IMR-90 (cell line): Measurements from ENCODE around the gene PLXNA4. TPM values are rescaled to one million over a fixed set of nuclear protein-coding genes. Genes with fewer than 3 reads are reported as not detected.

Experiments
- ATAC-seq: fragments of 200-7000 bp; cut with Tn5 transposase; 2 replicates; pipeline ENCODE4 v1.9.1; 2020; ENCODE audit warnings: low read depth, mild to moderate bottlenecking, moderate library complexity
- BruUV-seq: library from RNA; stranded (reverse); fragments of 400-500 nt; replicated peaks from 2 replicates; lab custom pipeline; 2021; lab: Mats Ljungman, UMichigan
- CTCF ChIA-PET: fragments of 300-600 bp; formaldehyde crosslinking; extraction: SDS; loops from one replicate; lab custom pipeline; 2021; ENCODE audit warnings: antibody characterized with exemption; lab: Yijun Ruan, JAX
- POLR2A ChIA-PET: fragments of 300-600 bp; sonication (Branson Sonifier 250); formaldehyde crosslinking; loops from one replicate; lab custom pipeline; 2022; ENCODE audit warnings: antibody characterized with exemption; ENCODE audit not compliant: unreplicated experiment; lab: Charles Lee
- DNase-seq: peaks from one replicate; pipeline ENCODE4 v3.0.0; 2013
- H2AFZ ChIP-seq: replicated peaks from 2 replicates; pipeline ENCODE3; 2013; ENCODE audit warnings: low read length, mild to moderate bottlenecking; ENCODE audit not compliant: poor library complexity
- H2AK5ac ChIP-seq: 2 replicates; pipeline ENCODE4 v1.6.1; 2013; ENCODE audit warnings: low read depth, low read length, inconsistent platforms
- H2AK9ac ChIP-seq: replicated peaks from 2 replicates; pipeline ENCODE3; 2013; ENCODE audit warnings: mild to moderate bottlenecking, low read depth, low read length, moderate library complexity; ENCODE audit not compliant: poor library complexity
- H2BK120ac ChIP-seq: 2 replicates; pipeline ENCODE4 v1.6.1; 2013; ENCODE audit warnings: low read depth, low read length, inconsistent platforms
- H2BK15ac ChIP-seq: 3 replicates; pipeline ENCODE4 v1.6.1; 2013; ENCODE audit warnings: low read depth, low read length, inconsistent platforms
- H2BK20ac ChIP-seq: 2 replicates; pipeline ENCODE4 v1.6.1; 2013; ENCODE audit warnings: low read depth, mild to moderate bottlenecking, inconsistent platforms, low read length, moderate library complexity
- H2BK5ac ChIP-seq: 2 replicates; pipeline ENCODE4 v1.6.1; 2013; ENCODE audit warnings: mild to moderate bottlenecking, low read depth, low read length, inconsistent platforms; ENCODE audit not compliant: poor library complexity, severe bottlenecking
- H3K14ac ChIP-seq: replicated peaks from 2 replicates; pipeline ENCODE4 v1.6.1; 2013; ENCODE audit warnings: low read depth, low read length, inconsistent platforms
- H3K18ac ChIP-seq: 2 replicates; pipeline ENCODE4 v1.6.1; 2013; ENCODE audit warnings: low read depth, low read length, control low read depth
- H3K23ac ChIP-seq: 2 replicates; pipeline ENCODE4 v1.6.1; 2013; ENCODE audit warnings: low read depth, low read length, inconsistent platforms
- H3K27ac ChIP-seq: 2 replicates; pipeline ENCODE4 v1.5.1; 2013; ENCODE audit warnings: mild to moderate bottlenecking, control low read depth, low read length; ENCODE audit not compliant: insufficient read depth
- H3K27me3 ChIP-seq: 2 replicates; pipeline ENCODE4 v1.6.1; 2013; ENCODE audit warnings: low read length; ENCODE audit not compliant: control insufficient read depth, insufficient read depth
- H3K36me3 ChIP-seq: 2 replicates; pipeline ENCODE4 v1.6.1; 2013; ENCODE audit warnings: low read length, mixed read lengths; ENCODE audit not compliant: control insufficient read depth, insufficient read depth
- H3K4ac ChIP-seq: 2 replicates; pipeline ENCODE4 v1.6.1; 2013; ENCODE audit warnings: low read depth, low read length, inconsistent platforms
- H3K4me1 ChIP-seq: 2 replicates; pipeline ENCODE4 v1.6.1; 2013; ENCODE audit warnings: low read length, mixed read lengths; ENCODE audit not compliant: control insufficient read depth, insufficient read depth
- H3K4me2 ChIP-seq: 2 replicates; pipeline ENCODE4 v1.6.1; 2013; ENCODE audit warnings: low read depth, mild to moderate bottlenecking, control low read depth, low read length, moderate library complexity
- H3K4me3 ChIP-seq: 2 replicates; pipeline ENCODE4 v1.5.1; 2013; ENCODE audit warnings: low read depth, mild to moderate bottlenecking, control low read depth, low read length, moderate library complexity; ENCODE audit not compliant: insufficient read depth
- H3K56ac ChIP-seq: 2 replicates; pipeline ENCODE4 v1.6.1; 2013; ENCODE audit warnings: low read length, inconsistent platforms; ENCODE audit not compliant: insufficient read depth; ENCODE audit errors: extremely low read depth
- H3K79me1 ChIP-seq, 2 experiments: 2 replicates each; pipeline ENCODE4 v1.6.1; 2013; ENCODE audit warnings: low read length in 2 of 2, inconsistent platforms in 1 of 2, low read depth in 1 of 2
- H3K9ac ChIP-seq: 2 replicates; pipeline ENCODE4 v1.6.1; 2013; ENCODE audit warnings: low read depth, low read length, control low read depth
- H3K9me1 ChIP-seq: 2 replicates; pipeline ENCODE4 v1.6.1; 2013; ENCODE audit warnings: low read length, inconsistent platforms; ENCODE audit not compliant: insufficient read depth
- H3K9me3 ChIP-seq: 2 replicates; pipeline ENCODE4 v1.6.1; 2013; ENCODE audit warnings: low read length; ENCODE audit not compliant: control insufficient read depth, insufficient read depth
- H4K20me1 ChIP-seq: 2 replicates; pipeline ENCODE4 v1.6.1; 2013; ENCODE audit warnings: low read length, inconsistent platforms; ENCODE audit not compliant: insufficient read depth
- H4K5ac ChIP-seq: 2 replicates; pipeline ENCODE4 v1.6.1; 2013; ENCODE audit warnings: mild to moderate bottlenecking, low read depth, low read length, control low read depth
- H4K8ac ChIP-seq, 2 experiments: 2 replicates each; pipeline ENCODE4 v1.6.1; 2013; ENCODE audit warnings: low read depth in 2 of 2, low read length in 2 of 2, control low read depth in 1 of 2, inconsistent platforms in 1 of 2
- H4K91ac ChIP-seq: 2 replicates; pipeline ENCODE4 v1.6.1; 2013; ENCODE audit warnings: low read depth, low read length, inconsistent platforms; ENCODE audit not compliant: insufficient read depth
- MXI1 ChIP-seq: IDR thresholded peaks from 2 replicates; pipeline ENCODE4 v1.6.1; 2012; ENCODE audit warnings: low read depth, mild to moderate bottlenecking, low read length, moderate library complexity, borderline replicate concordance
- RAD21 ChIP-seq: IDR thresholded peaks from 2 replicates; pipeline ENCODE4 v1.6.1; 2012; ENCODE audit warnings: low read length, improper control_type of control experiment
- WGBS, 2 experiments: methylation state at CpG; one replicate each; pipeline versions ENCODE4 v1.1.5 to v1.1.7; 2013; ENCODE audit warnings: missing lambda C conversion rate in 2 of 2; ENCODE audit not compliant: insufficient read length in 1 of 2; ENCODE audit errors: extremely low coverage in 2 of 2; 5-methylcytosine and 5-hydroxymethylcytosine counted together
- dilution Hi-C: fragments of 300-500 bp; cut with HindIII; formaldehyde crosslinking; loops from one replicate; pipeline ENCODE4 v1.14.3; 2018; ENCODE audit warnings: low sequenced_read_pairs; ENCODE audit not compliant: unreplicated experiment
- in situ Hi-C: fragments of 300-500 bp; cut with MboI; formaldehyde crosslinking; loops from 3 replicates; pipeline ENCODE4 v1.14.3; 2019; ENCODE audit warnings: low sequenced_read_pairs, inconsistent platforms, mixed read lengths
- intact Hi-C: fragments of 100-400 bp; cut with micrococcal nuclease; formaldehyde crosslinking; loops from 2 replicates; pipeline ENCODE4 v1.10.0; 2022
- polyA plus RNA-seq, 3 experiments: library from polyadenylated mRNA; depleted of rRNA; stranded (reverse); fragments of >200 nt; gene quantifications; 2 replicates each; pipeline ENCODE4 v1.2.3, GENCODE V29; 2012; ENCODE audit warnings: low replicate concordance in 1 of 3
- total RNA-seq: library from RNA; depleted of rRNA; stranded (reverse); fragments of >200 nt; gene quantifications from 2 replicates; pipeline ENCODE4 v1.2.3, GENCODE V29; 2012
- TF ChIP-seq, protein P1 (sequence below): fragments of 150-350 bp; IDR thresholded peaks from 2 replicates; pipeline ENCODE4 v1.6.1; 2017; ENCODE audit warnings: mild to moderate bottlenecking, antibody characterized with exemption, low read length, low read depth
- TF ChIP-seq, protein P2 (sequence below): fragments of 150-350 bp; IDR thresholded peaks from 2 replicates; pipeline ENCODE4 v1.6.1; 2016; ENCODE audit warnings: low read depth, mild to moderate bottlenecking, low read length, moderate library complexity, borderline replicate concordance

The PLXNA4 gene
- total and polyA plus RNA-seq, 2 of the 4 experiments (the other 2 are of a cell fraction) = under 0.01 TPM

DNA sequence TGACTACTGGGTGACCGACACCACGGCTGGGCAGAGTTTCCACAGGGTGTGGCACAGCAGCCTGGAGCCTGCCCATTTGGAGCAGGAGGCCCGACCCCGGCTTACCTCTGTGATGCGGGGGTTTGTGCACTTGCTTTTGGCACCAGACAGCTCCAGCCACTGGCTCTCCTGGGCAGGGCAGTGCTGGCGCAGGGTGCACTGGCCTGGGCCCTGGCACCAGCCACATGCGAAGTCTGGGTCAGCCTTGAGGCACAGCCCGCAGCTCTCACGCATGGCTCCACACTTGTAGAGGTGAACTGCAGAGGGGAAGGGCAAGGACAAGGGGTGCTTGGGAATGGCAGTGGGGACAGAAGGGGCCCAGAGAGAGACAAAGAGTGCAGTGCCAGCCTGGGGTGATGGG lies 373.7 kb downstream of the PLXNA4 start:
- no TSS peak for BruUV-seq
- Histone ChIP-seq H3K4ac (no peak overlapping the region), H3K23ac (no peak overlapping the region), H3K56ac (no peak overlapping the region), H2BK15ac (no peak overlapping the region), H3K14ac (no peak overlapping the region), H3K4me1 (no peaks in the 10 kb centered on the region), H2BK5ac (no peak overlapping the region), H4K20me1 (no peaks in the 10 kb centered on the region), H2AFZ (no peak overlapping the region), H4K5ac (no peak overlapping the region), H2AK9ac (no peak overlapping the region), H3K4me3 (no peak overlapping the region), H3K9me3 (no peaks in the 10 kb centered on the region), H3K27ac (no peak overlapping the region), H3K4me2 (no peak overlapping the region), H2BK120ac (no peak overlapping the region), H3K18ac (no peak overlapping the region), H2BK20ac (no peak overlapping the region), H4K91ac (no peak overlapping the region), H3K36me3 (no peaks in the 10 kb centered on the region), H3K9me1 (no peaks in the 10 kb centered on the region), H3K79me1 (no peaks in the 10 kb centered on the region), H3K9ac (no peak overlapping the region), H3K27me3 (no peaks in the 10 kb centered on the region), H4K8ac (no peak overlapping the region), H2AK5ac (no peak overlapping the region)
- DNase-seq = no peak
- TF ChIP-seq, protein P1, sequence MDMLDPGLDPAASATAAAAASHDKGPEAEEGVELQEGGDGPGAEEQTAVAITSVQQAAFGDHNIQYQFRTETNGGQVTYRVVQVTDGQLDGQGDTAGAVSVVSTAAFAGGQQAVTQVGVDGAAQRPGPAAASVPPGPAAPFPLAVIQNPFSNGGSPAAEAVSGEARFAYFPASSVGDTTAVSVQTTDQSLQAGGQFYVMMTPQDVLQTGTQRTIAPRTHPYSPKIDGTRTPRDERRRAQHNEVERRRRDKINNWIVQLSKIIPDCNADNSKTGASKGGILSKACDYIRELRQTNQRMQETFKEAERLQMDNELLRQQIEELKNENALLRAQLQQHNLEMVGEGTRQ = no peak
- TF ChIP-seq, protein P2, sequence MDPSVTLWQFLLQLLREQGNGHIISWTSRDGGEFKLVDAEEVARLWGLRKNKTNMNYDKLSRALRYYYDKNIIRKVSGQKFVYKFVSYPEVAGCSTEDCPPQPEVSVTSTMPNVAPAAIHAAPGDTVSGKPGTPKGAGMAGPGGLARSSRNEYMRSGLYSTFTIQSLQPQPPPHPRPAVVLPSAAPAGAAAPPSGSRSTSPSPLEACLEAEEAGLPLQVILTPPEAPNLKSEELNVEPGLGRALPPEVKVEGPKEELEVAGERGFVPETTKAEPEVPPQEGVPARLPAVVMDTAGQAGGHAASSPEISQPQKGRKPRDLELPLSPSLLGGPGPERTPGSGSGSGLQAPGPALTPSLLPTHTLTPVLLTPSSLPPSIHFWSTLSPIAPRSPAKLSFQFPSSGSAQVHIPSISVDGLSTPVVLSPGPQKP = no peak
- TF ChIP-seq MXI1 (no peak), RAD21 (no peak)
- POLR2A ChIA-PET = no interaction called here
- intact Hi-C loops = no loop called here
- dilution Hi-C loops = no loop called here
- CTCF ChIA-PET = no interaction called here
- in situ Hi-C loops = no loop called here
- no peak for ATAC-seq
- 75% methylated on average over 5 of the region's 9 CpGs; no CpG with 5 or more reads in 1 of the 2 experiments for WGBS, 2 experiments
